ENCODE results near the gene PGBD4.
A peak's percentile ranks its signal among the peaks of the same experiment; 100 is the strongest.

- TF ChIP-seq POLR2A (IDR thresholded peaks at IDR 0.05; ENCODE audit: low read depth, low read length) (no peak), POLR2AphosphoS5 (IDR thresholded peaks at IDR 0.05; ENCODE audit: low read depth, low read length) (no peak), TAF1 (IDR thresholded peaks at IDR 0.05; ENCODE audit: low read depth, low read length) (no peak), POU2F2 (IDR thresholded peaks at IDR 0.05; ENCODE audit: low read depth, low read length) (no peak), PAX5 (IDR thresholded peaks at IDR 0.05; ENCODE audit: insufficient read depth, low read length, severe bottlenecking) (no peak), SPI1 (IDR thresholded peaks at IDR 0.05; ENCODE audit: low read depth, low read length) (0 out of 2 replicates have a peak, but pooled peaks have one; percentile 1)
Measured at GRCh38 chr15:34154725-34155204, 52.9 kb downstream of the PGBD4 start.
